HUES6 (cell line): ENCODE measurements around the gene SERPINB13.

ENCODE experiments used
- H3K27ac ChIP-seq: 2 replicates; pipeline ENCODE4 v1.7.0; 2013; ENCODE audit warnings: low read depth, mild to moderate bottlenecking, low read length, inconsistent platforms
- H3K27me3 ChIP-seq: 2 replicates; pipeline ENCODE4 v1.6.1; 2013; ENCODE audit warnings: low read length; ENCODE audit not compliant: control insufficient read depth, insufficient read depth
- H3K36me3 ChIP-seq: 2 replicates; pipeline ENCODE4 v1.6.1; 2013; ENCODE audit warnings: low read length; ENCODE audit not compliant: control insufficient read depth, insufficient read depth
- H3K4me1 ChIP-seq: 2 replicates; pipeline ENCODE4 v1.6.1; 2013; ENCODE audit warnings: low read length; ENCODE audit not compliant: control insufficient read depth, insufficient read depth
- H3K4me3 ChIP-seq: 2 replicates; pipeline ENCODE4 v1.5.1; 2013; ENCODE audit warnings: low read depth, low read length
- H3K9ac ChIP-seq: one replicate; pipeline ENCODE4 v1.6.1; 2013; ENCODE audit warnings: mild to moderate bottlenecking, low read length
- H3K9me3 ChIP-seq: 2 replicates; pipeline ENCODE4 v1.6.1; 2013; ENCODE audit warnings: low read depth, low read length; ENCODE audit not compliant: control insufficient read depth, insufficient read depth

Gene SERPINB13

GRCh38 chr18:63564021-63564420 is 23.1 kb upstream of the SERPINB13 start:
- H3K36me3 ChIP-seq, result no peaks in the 10 kb centered on the region
- H3K27me3 ChIP-seq, result no peaks in the 10 kb centered on the region
- H3K27ac ChIP-seq, result no peak overlapping the region
- no peaks in the 10 kb centered on the region for H3K9me3 ChIP-seq
- no peak overlapping the region for H3K4me3 ChIP-seq
- H3K4me1 ChIP-seq, result no peaks in the 10 kb centered on the region
- H3K9ac ChIP-seq, result no peak overlapping the region

- Histone ChIP-seq H3K4me3 (no peak overlapping the region), H3K36me3 (no peaks in the 10 kb centered on the region), H3K9ac (no peak overlapping the region), H3K27me3 (no peaks in the 10 kb centered on the region), H3K4me1 (no peaks in the 10 kb centered on the region), H3K9me3 (no peaks in the 10 kb centered on the region), H3K27ac (no peak overlapping the region)
These were observed 22.6 kb upstream of the SERPINB13 start for GRCh38 chr18:63564561-63564960.

- Histone ChIP-seq H3K4me1 (no peaks in the 10 kb centered on the region), H3K4me3 (no peak overlapping the region), H3K9me3 (no peaks in the 10 kb centered on the region), H3K9ac (no peak overlapping the region), H3K27ac (no peak overlapping the region), H3K36me3 (no peaks in the 10 kb centered on the region), H3K27me3 (no peaks in the 10 kb centered on the region)
These were observed 19.9 kb upstream of the SERPINB13 start for GRCh38 chr18:63567276-63567675.

- no peak overlapping the region for H3K9ac ChIP-seq
These were observed 19.3 kb upstream of the SERPINB13 start for GRCh38 chr18:63567825-63568224.

GRCh38 chr18:63570721-63571120 is 16.4 kb upstream of the SERPINB13 start:
- H3K4me3 ChIP-seq, result no peak overlapping the region
- no peaks in the 10 kb centered on the region for H3K36me3 ChIP-seq

More at GRCh38 chr18:63567825-63568224, 19.3 kb upstream of the SERPINB13 start:
- no peaks in the 10 kb centered on the region for H3K9me3 ChIP-seq
- H3K4me3 ChIP-seq, result no peak overlapping the region
- no peaks in the 10 kb centered on the region for H3K4me1 ChIP-seq
- no peak overlapping the region for H3K27ac ChIP-seq
- no peaks in the 10 kb centered on the region for H3K27me3 ChIP-seq
- no peaks in the 10 kb centered on the region for H3K36me3 ChIP-seq

GRCh38 chr18:63575681-63576080 is 11.5 kb upstream of the SERPINB13 start:
- Histone ChIP-seq H3K4me3 (no peak overlapping the region), H3K36me3 (no peaks in the 10 kb centered on the region), H3K27ac (no peak overlapping the region), H3K9ac (no peak overlapping the region), H3K27me3 (no peaks in the 10 kb centered on the region), H3K9me3 (no peaks in the 10 kb centered on the region), H3K4me1 (no peaks in the 10 kb centered on the region)

More at GRCh38 chr18:63570721-63571120, 16.4 kb upstream of the SERPINB13 start:
- Histone ChIP-seq H3K4me1 (no peaks in the 10 kb centered on the region), H3K27ac (no peak overlapping the region), H3K9ac (no peak overlapping the region), H3K9me3 (no peaks in the 10 kb centered on the region), H3K27me3 (no peaks in the 10 kb centered on the region)

GRCh38 chr18:63578357-63578958 is 8.7 kb upstream of the SERPINB13 start:
- H3K9me3 ChIP-seq, result no peaks in the 10 kb centered on the region
- H3K4me1 ChIP-seq, result no peaks in the 10 kb centered on the region
- H3K27me3 ChIP-seq, result no peaks in the 10 kb centered on the region
- H3K9ac ChIP-seq, result no peak overlapping the region
- H3K4me3 ChIP-seq, result no peak overlapping the region
- H3K27ac ChIP-seq, result no peak overlapping the region
- no peaks in the 10 kb centered on the region for H3K36me3 ChIP-seq

GRCh38 chr18:63579616-63580015 is 7.5 kb upstream of the SERPINB13 start:
- Histone ChIP-seq H3K27me3 (no peaks in the 10 kb centered on the region), H3K9me3 (no peaks in the 10 kb centered on the region), H3K4me3 (no peak overlapping the region), H3K36me3 (no peaks in the 10 kb centered on the region), H3K4me1 (no peaks in the 10 kb centered on the region), H3K9ac (no peak overlapping the region), H3K27ac (no peak overlapping the region)

- Histone ChIP-seq H3K4me3 (no peak overlapping the region), H3K4me1 (no peaks in the 10 kb centered on the region), H3K27ac (no peak overlapping the region)
These were observed 1.2 kb upstream of the SERPINB13 start for GRCh38 chr18:63585988-63586387.

GRCh38 chr18:63586431-63586830 is 712 bp upstream of the SERPINB13 start:
- Histone ChIP-seq H3K27me3 (no peaks in the 10 kb centered on the region), H3K36me3 (no peaks in the 10 kb centered on the region), H3K9me3 (no peaks in the 10 kb centered on the region), H3K4me3 (no peak overlapping the region), H3K27ac (no peak overlapping the region), H3K9ac (no peak overlapping the region), H3K4me1 (no peaks in the 10 kb centered on the region)

More at GRCh38 chr18:63585988-63586387, 1.2 kb upstream of the SERPINB13 start:
- Histone ChIP-seq H3K36me3 (no peaks in the 10 kb centered on the region), H3K9me3 (no peaks in the 10 kb centered on the region), H3K27me3 (no peaks in the 10 kb centered on the region), H3K9ac (no peak overlapping the region)

- H3K4me1 ChIP-seq, result no peaks in the 10 kb centered on the region
- no peak overlapping the region for H3K4me3 ChIP-seq
- H3K27me3 ChIP-seq, result no peaks in the 10 kb centered on the region
- H3K9me3 ChIP-seq, result no peaks in the 10 kb centered on the region
- no peak overlapping the region for H3K27ac ChIP-seq
- no peak overlapping the region for H3K9ac ChIP-seq
- H3K36me3 ChIP-seq, result no peaks in the 10 kb centered on the region
These were observed 1.8 kb downstream of the SERPINB13 start for GRCh38 chr18:63588909-63589308.
